GM23338 (cell line): ENCODE results near the gene AGRN. TPM values are rescaled to one million over a fixed set of nuclear protein-coding genes. Genes with fewer than 3 reads are reported as not detected.

Experiments
- ATAC-seq: fragments of 200-7000 bp; cut with Tn5 transposase; 3 replicates; pipeline ENCODE4 v1.9.1; 2020
- DNase-seq: peaks from one replicate; pipeline ENCODE4 v3.0.0-alpha.2; 2015; ENCODE audit warnings: low spot score
- H2AFZ ChIP-seq: fragments of 200-600 bp; sonication (generic); 2 replicates; pipeline ENCODE4 v1.8.0; 2016; ENCODE audit warnings: antibody characterized with exemption, mild to moderate bottlenecking, moderate library complexity
- H3F3A ChIP-seq: fragments of 200-600 bp; sonication (generic); replicated peaks from 2 replicates; pipeline ENCODE4 v1.8.0; 2017; ENCODE audit warnings: antibody characterized with exemption, mixed run types, low read depth
- H3K27ac ChIP-seq: fragments of 200-600 bp; sonication (generic); 2 replicates; pipeline ENCODE4 v1.6.1; 2016; ENCODE audit warnings: low read depth
- H3K27me3 ChIP-seq: fragments of 200-600 bp; sonication (generic); 2 replicates; pipeline ENCODE4 v1.8.0; 2016; ENCODE audit warnings: mild to moderate bottlenecking, mixed run types, moderate library complexity; ENCODE audit not compliant: insufficient read depth
- H3K36me3 ChIP-seq: fragments of 200-600 bp; sonication (generic); 2 replicates; pipeline ENCODE4 v1.8.0; 2016; ENCODE audit warnings: mild to moderate bottlenecking; ENCODE audit not compliant: insufficient read depth
- H3K4me1 ChIP-seq: fragments of 200-600 bp; sonication (generic); 2 replicates; pipeline ENCODE4 v1.8.0; 2016; ENCODE audit warnings: mild to moderate bottlenecking, moderate library complexity; ENCODE audit not compliant: insufficient read depth
- H3K4me2 ChIP-seq: fragments of 200-600 bp; sonication (generic); 2 replicates; pipeline ENCODE4 v1.7.1; 2017; ENCODE audit warnings: mixed run types
- H3K4me3 ChIP-seq: fragments of 200-600 bp; sonication (generic); 2 replicates; pipeline ENCODE4 v1.6.1; 2016; ENCODE audit warnings: mixed run types
- H3K79me2 ChIP-seq: fragments of 200-600 bp; sonication (generic); replicated peaks from 2 replicates; pipeline ENCODE4 v1.8.0; 2017; ENCODE audit warnings: mild to moderate bottlenecking; ENCODE audit not compliant: insufficient read depth
- H3K9me2 ChIP-seq: fragments of 200-600 bp; sonication (generic); 2 replicates; pipeline ENCODE4 v1.8.0; 2017; ENCODE audit not compliant: insufficient read depth
- H4K20me1 ChIP-seq: fragments of 200-600 bp; sonication (generic); replicated peaks from 2 replicates; pipeline ENCODE4 v1.8.0; 2017; ENCODE audit warnings: mild to moderate bottlenecking; ENCODE audit not compliant: insufficient read depth
- H3K27ac Mint-ChIP-seq: 2 replicates; pipeline ENCODE4 v1.8.0; 2020; ENCODE audit warnings: inconsistent platforms, mild to moderate bottlenecking, moderate library complexity, mixed read lengths
- H3K27me3 Mint-ChIP-seq: 3 replicates; pipeline ENCODE4 v1.8.0; 2022; ENCODE audit warnings: low read depth, mild to moderate bottlenecking, moderate library complexity, mixed read lengths, inconsistent platforms; ENCODE audit not compliant: insufficient read depth, poor library complexity
- H3K36me3 Mint-ChIP-seq: 3 replicates; pipeline ENCODE4 v1.8.0; 2021; ENCODE audit warnings: low read depth, mild to moderate bottlenecking, inconsistent platforms, moderate library complexity, mixed read lengths
- H3K4me1 Mint-ChIP-seq: 3 replicates; pipeline ENCODE4 v1.8.0; 2020; ENCODE audit warnings: mild to moderate bottlenecking, inconsistent platforms, mixed read lengths
- H3K4me3 Mint-ChIP-seq: 3 replicates; pipeline ENCODE4 v1.8.0; 2021; ENCODE audit warnings: moderate library complexity, mild to moderate bottlenecking, inconsistent platforms, mixed read lengths
- H3K9me3 Mint-ChIP-seq: 3 replicates; pipeline ENCODE4 v1.8.0; 2020; ENCODE audit warnings: moderate library complexity, mild to moderate bottlenecking, inconsistent platforms, mixed read lengths
- CREB1 ChIP-seq: fragments of 250-450 bp; sonication (Bioruptor Pico); IDR thresholded peaks from 2 replicates; pipeline ENCODE4 v1.5.0; 2020; ENCODE audit warnings: low read depth, mild to moderate bottlenecking, moderate library complexity
- EZH2phosphoT487 ChIP-seq: fragments of 200-600 bp; sonication (generic); IDR thresholded peaks from one replicate; pipeline ENCODE4 v1.8.1; 2018; ENCODE audit warnings: antibody characterized with exemption; ENCODE audit not compliant: unreplicated experiment
- JUNB ChIP-seq: IDR thresholded peaks from one replicate; pipeline ENCODE4 v1.6.1; 2016; ENCODE audit warnings: antibody characterized with exemption; ENCODE audit not compliant: unreplicated experiment
- POLR2AphosphoS5 ChIP-seq: IDR thresholded peaks from 2 replicates; pipeline ENCODE4 v1.6.1; 2016; ENCODE audit warnings: antibody characterized with exemption, low read depth
- REST ChIP-seq: IDR thresholded peaks from one replicate; pipeline ENCODE4 v1.6.1; 2018; ENCODE audit warnings: antibody characterized with exemption; ENCODE audit not compliant: unreplicated experiment
- ZNF114 ChIP-seq: fragments of 250-450 bp; sonication (Bioruptor Pico); IDR thresholded peaks from 2 replicates; pipeline ENCODE4 v1.5.0; 2020; ENCODE audit warnings: mild to moderate bottlenecking, moderate library complexity
- ZNF462 ChIP-seq: fragments of 250-450 bp; sonication (Bioruptor Pico); IDR thresholded peaks from 2 replicates; pipeline ENCODE4 v1.5.0; 2020; ENCODE audit warnings: mild to moderate bottlenecking, moderate library complexity
- polyA plus RNA-seq: library from polyadenylated mRNA; unstranded; fragments of >200 nt; fragmentation: Nextera tagmentation; extraction: Ambion mirVana; gene quantifications from 2 replicates; pipeline ENCODE4 v1.2.1, GENCODE V29; 2016
- total RNA-seq: library from RNA; depleted of rRNA; stranded (reverse); fragments of >200 nt; shearing (Covaris generic); gene quantifications from 2 replicates; pipeline ENCODE4 v1.2.3, GENCODE V29; 2014

AGRN gene
- total and polyA plus RNA-seq, 2 experiments from 2014 or later, result 12.3 to 185 TPM

- Histone ChIP-seq H3K79me2 (no peaks in the 10 kb centered on the region), H3F3A (no peaks in the 10 kb centered on the region), H3K27ac (no peak overlapping the region), H4K20me1 (peaks cover 26% of the 10 kb centered on the region; the same call in 1 of the 2 replicates), H3K4me3 (peak overlapping the region; percentile 50; the same call in 1 of the 2 replicates), H3K36me3 (no peaks in the 10 kb centered on the region; the same call in 1 of the 2 replicates), H3K4me1 (peaks cover 7% of the 10 kb centered on the region; the same call in 1 of the 2 replicates), H3K4me2 (peak overlapping the region; percentile 65; the same call in 1 of the 2 replicates), H2AFZ (no peak overlapping the region), H3K9me2 (no peaks in the 10 kb centered on the region), H3K27me3 (peaks cover 37% of the 10 kb centered on the region)
- Mint-ChIP-seq H3K27me3 (peaks cover 38% of the 10 kb centered on the region), H3K9me3 (no peaks in the 10 kb centered on the region), H3K36me3 (peaks cover 13% of the 10 kb centered on the region), H3K27ac (no peak overlapping the region), H3K4me1 (peaks cover 4% of the 10 kb centered on the region; the same call in 2 of the 3 replicates), H3K4me3 (peak overlapping the region; percentile 38; the same call in 1 of the 3 replicates)
- peak; percentile 85 for DNase-seq
- TF ChIP-seq EZH2phosphoT487 (no peak), ZNF114 (CRISPR knock-in tag) (no peak), CREB1 (CRISPR knock-in tag) (peak; percentile 24; the same call in 1 of the 2 replicates), REST (no peak), JUNB (no peak)
- ATAC-seq, result peak; percentile 42
Observed at GRCh38 chr1:1041092-1041523, 21.2 kb downstream of the AGRN start.

- Histone ChIP-seq H4K20me1 (peaks cover 19% of the 10 kb centered on the region; the same call in 1 of the 2 replicates), H3K36me3 (no peaks in the 10 kb centered on the region; the same call in 1 of the 2 replicates), H3K27ac (no peak overlapping the region), H3F3A (no peaks in the 10 kb centered on the region), H3K79me2 (no peaks in the 10 kb centered on the region), H3K4me3 (no peak overlapping the region; the same call in 1 of the 2 replicates), H3K27me3 (peaks cover 30% of the 10 kb centered on the region), H3K9me2 (no peaks in the 10 kb centered on the region), H2AFZ (no peak overlapping the region), H3K4me1 (peaks cover 7% of the 10 kb centered on the region; the same call in 1 of the 2 replicates), H3K4me2 (no peak overlapping the region)
- Mint-ChIP-seq H3K9me3 (no peaks in the 10 kb centered on the region), H3K4me1 (peaks cover 4% of the 10 kb centered on the region; the same call in 2 of the 3 replicates), H3K36me3 (peaks cover 12% of the 10 kb centered on the region), H3K27me3 (peaks cover 34% of the 10 kb centered on the region), H3K27ac (no peak overlapping the region), H3K4me3 (no peak overlapping the region)
- ATAC-seq (no peak), DNase-seq (no peak)
- TF ChIP-seq CREB1 (CRISPR knock-in tag) (no peak), ZNF462 (CRISPR knock-in tag) (no peak), ZNF114 (CRISPR knock-in tag) (no peak), REST (no peak), POLR2AphosphoS5 (no peak)
Observed at GRCh38 chr1:1041873-1042272, 22.0 kb downstream of the AGRN start.
